GM12878 (cell line): ENCODE measurements around the gene PROSER2. TPM values are rescaled to one million over a fixed set of nuclear protein-coding genes. Genes with fewer than 3 reads are reported as not detected.

Experiments used
- ATAC-seq: fragments of 200-7000 bp; cut with Tn5 transposase; 3 replicates; pipeline ENCODE4 v1.9.1; 2020; ENCODE audit warnings: mild to moderate bottlenecking, moderate library complexity
- BruUV-seq: library from RNA; stranded (reverse); fragments of 400-500 nt; replicated peaks from 2 replicates; lab custom pipeline; 2021; lab: Mats Ljungman, UMichigan
- CTCF ChIA-PET: fragments of 300-600 bp; sonication (Branson Sonifier 250); formaldehyde crosslinking; extraction: SDS; loops from one replicate; lab custom pipeline; 2021; ENCODE audit warnings: inconsistent platforms; lab: Yijun Ruan, JAX
- POLR2A ChIA-PET: fragments of 350-600 bp; formaldehyde crosslinking; extraction: SDS; loops from one replicate; lab custom pipeline; 2021; ENCODE audit warnings: inconsistent platforms; lab: Charles Lee
- RAD21 ChIA-PET: fragments of 300-600 bp; sonication (Branson Sonifier 250); formaldehyde crosslinking; loops from one replicate; lab custom pipeline; 2023; ENCODE audit warnings: antibody characterized with exemption; ENCODE audit not compliant: unreplicated experiment; lab: Charles Lee
- SMC1A ChIA-PET: fragments of 300-600 bp; sonication (Branson Sonifier 250); formaldehyde crosslinking; loops from one replicate; lab custom pipeline; 2023; ENCODE audit not compliant: unreplicated experiment, uncharacterized antibody; lab: Charles Lee
- DNase-seq: peaks from one replicate; pipeline ENCODE4 v3.0.0-alpha.2; 2011; ENCODE audit warnings: low read depth, low spot score
- FAIRE-seq: peaks from 3 replicates; lab custom pipeline; 2011; peaks lifted over from hg19 to GRCh38; lab: Jason Lieb, UNC
- H2AFZ ChIP-seq: 2 replicates; pipeline ENCODE4 v1.6.0; 2011; ENCODE audit warnings: low read depth, low read length, control low read depth; ENCODE audit not compliant: control insufficient read depth
- H3K27ac ChIP-seq: 2 replicates; pipeline ENCODE4 v1.5.1; 2011; ENCODE audit warnings: control low read depth; ENCODE audit not compliant: control insufficient read depth, insufficient read depth
- H3K27me3 ChIP-seq, 2 experiments: replicated peaks in 1 of 2; 2 replicates each; pipeline versions ENCODE4 v1.6.0 to v1.6.1; 2011; ENCODE audit warnings: low read length in 1 of 2; ENCODE audit not compliant: control insufficient read depth in 2 of 2, insufficient read depth in 2 of 2
- H3K36me3 ChIP-seq, 2 experiments: 2 replicates each; pipeline ENCODE4 v1.5.1; 2011; ENCODE audit warnings: low read length in 1 of 2; ENCODE audit not compliant: control insufficient read depth in 2 of 2, insufficient read depth in 2 of 2
- H3K4me1 ChIP-seq: 2 replicates; pipeline ENCODE4 v1.6.1; 2011; ENCODE audit warnings: mild to moderate bottlenecking, low read length, moderate library complexity, mixed read lengths; ENCODE audit not compliant: control insufficient read depth, insufficient read depth
- H3K4me2 ChIP-seq: 2 replicates; pipeline ENCODE4 v1.6.0; 2011; ENCODE audit warnings: control low read depth; ENCODE audit not compliant: control insufficient read depth, insufficient read depth
- H3K4me3 ChIP-seq: fragments of 200-600 bp; sonication (generic); 2 replicates; pipeline ENCODE4 v1.5.1; 2016
- H3K79me2 ChIP-seq: 2 replicates; pipeline ENCODE4 v1.6.0; 2011; ENCODE audit warnings: low read length; ENCODE audit not compliant: control insufficient read depth, insufficient read depth
- H3K9ac ChIP-seq: 2 replicates; pipeline ENCODE4 v1.8.0; 2011; ENCODE audit warnings: low read length, control low read depth, mixed read lengths; ENCODE audit not compliant: control insufficient read depth, insufficient read depth
- H3K9me3 ChIP-seq: replicated peaks from 3 replicates; pipeline ENCODE4 v1.5.1; 2011; ENCODE audit warnings: mild to moderate bottlenecking, low read length; ENCODE audit not compliant: control insufficient read depth, insufficient read depth
- H4K20me1 ChIP-seq: 2 replicates; pipeline ENCODE4 v1.6.0; 2011; ENCODE audit not compliant: control insufficient read depth, insufficient read depth
- CUX1 ChIP-seq: IDR thresholded peaks from 2 replicates; pipeline ENCODE4 v1.6.1; 2012; ENCODE audit warnings: improper control_type of control experiment, low read depth, low read length; ENCODE audit not compliant: insufficient replicate concordance
- E4F1 ChIP-seq: fragments of 450-650 bp; IDR thresholded peaks from 2 replicates; pipeline ENCODE4 v1.6.1; 2018; ENCODE audit warnings: borderline replicate concordance, mild to moderate bottlenecking; ENCODE audit not compliant: partially characterized antibody
- IKZF2 ChIP-seq, 2 experiments: fragments of 450-650 bp; IDR thresholded peaks; 2 replicates each; pipeline ENCODE4 v1.6.1; 2017; ENCODE audit warnings: mild to moderate bottlenecking in 2 of 2, moderate library complexity in 2 of 2
- NRF1 ChIP-seq: conservative IDR thresholded peaks from 2 replicates; pipeline ENCODE4 v1.6.1; 2011; ENCODE audit warnings: mild to moderate bottlenecking, low read depth, low read length, improper control_type of control experiment
- YBX1 ChIP-seq: fragments of 450-650 bp; IDR thresholded peaks from 2 replicates; pipeline ENCODE4 v1.6.1; 2016; ENCODE audit warnings: antibody characterized with exemption
- WGBS: methylation state at CpG from one replicate; pipeline ENCODE4 v1.1.6; 2016; ENCODE audit warnings: low lambda C conversion rate; ENCODE audit not compliant: insufficient replicate concordance, insufficient coverage; ENCODE audit errors: missing lambda C conversion rate; 5-methylcytosine and 5-hydroxymethylcytosine counted together
- in situ Hi-C: fragments of 300-500 bp; cut with MboI; formaldehyde crosslinking; loops from 9 replicates; pipeline ENCODE4 v1.14.3; 2018; ENCODE audit warnings: mixed read lengths
- intact Hi-C: fragments of 100-400 bp; cut with micrococcal nuclease; formaldehyde crosslinking; loops from one replicate; pipeline ENCODE4 v1.14.2; 2022; ENCODE audit not compliant: unreplicated experiment
- polyA plus RNA-seq, 11 experiments: library from polyadenylated mRNA; depleted of rRNA in 4 of 11; unstranded in 6 of 11; stranded (reverse) in 5 of 11; fragments of >200 nt; fragmentation: Nextera tagmentation in 4 of 11; fragmentation: Illumina TruSeq in 1 of 11; extraction: Ambion mirVana in 4 of 11; extraction: Trizol in 1 of 11; gene quantifications; 1 replicate in 1 of 11; 2 replicates in 10 of 11; pipeline versions ENCODE4 v1.2.1 to v1.2.3, GENCODE V29; 2011 to 2016; ENCODE audit warnings: inconsistent platforms in 2 of 11, missing spikeins in 2 of 11, low read depth in 1 of 11
- total RNA-seq, 4 experiments: library from RNA; depleted of rRNA in 3 of 4; stranded (reverse); fragments of >200 nt in 3 of 4; fragmentation: Illumina TruSeq in 1 of 4; extraction: Trizol in 1 of 4; gene quantifications; 2 replicates each; pipeline versions ENCODE4 v1.2.1 to v1.2.3, GENCODE V29; 2013 to 2021

Gene PROSER2
- total and polyA plus RNA-seq, 10 of the 15 experiments (the other 5 are each of a cell fraction or from before 2014, with no cell fraction given), result 0.04 to 0.25 (median 0.07) TPM; not detected in 6

GRCh38 chr10:11827006-11827405 is 3.9 kb downstream of the PROSER2 start:
- WGBS, result 48% methylated on average over 10 of the region's 10 CpGs
- ATAC-seq, result no peak
- no peaks in the 10 kb centered on the region for H3K79me2 ChIP-seq

More at GRCh38 chr10:11827006-11827405, 3.9 kb downstream of the PROSER2 start:
- Histone ChIP-seq H3K4me3 (no peak overlapping the region), H4K20me1 (no peaks in the 10 kb centered on the region), H2AFZ (no peak overlapping the region), H3K4me1 (no peaks in the 10 kb centered on the region), H3K27me3 (peaks cover 5 to 6% of the 10 kb centered on the region in 2 experiments; a peak in 3 of 4 replicates), H3K27ac (no peak overlapping the region), H3K36me3 (no peaks in the 10 kb centered on the region), H3K9me3 (no peaks in the 10 kb centered on the region), H3K9ac (no peak overlapping the region), H3K4me2 (no peak overlapping the region)
- CTCF ChIA-PET, result interaction anchor here (0.6 to 1.6 kb wide), 3 partner anchors 8 to 580 kb away, joined by 3 to 4 read pairs (median 3); no protein-coding TSS in a partner anchor
- POLR2A ChIA-PET, result no interaction called here
- RAD21 ChIA-PET, result no interaction called here
- SMC1A ChIA-PET, result no interaction called here
- FAIRE-seq (no peak), DNase-seq (no peak)
- no TSS peak for BruUV-seq
- in situ Hi-C loops, result no loop called here
- no peak for TF ChIP-seq NRF1
- no peak for TF ChIP-seq YBX1
- no peak for TF ChIP-seq IKZF2 (IDR thresholded peaks at IDR 0.05)
- no peak for TF ChIP-seq CUX1
- no peak for TF ChIP-seq E4F1
- intact Hi-C loops, result no loop called here
